Stomach (tissue), 9 donors: Measurements from ENCODE around the gene HNRNPDL. TPM values are rescaled to one million over a fixed set of nuclear protein-coding genes. Genes with fewer than 3 reads are reported as not detected.

Experiments
- DNase-seq, 2 donors: peaks; one replicate each; pipeline versions ENCODE4 v3.0.0 to v3.0.0-alpha.2; 2013 to 2019
- H3K27ac ChIP-seq, 5 donors: fragments of 200-600 bp in 4 of 5; sonication (generic) in 4 of 5; one replicate each; pipeline ENCODE4 v1.5.1; 2013 to 2019; ENCODE audit warnings: mild to moderate bottlenecking in 1 of 5, moderate library complexity in 1 of 5
- H3K27me3 ChIP-seq, 3 donors: fragments of 200-600 bp; sonication (generic); one replicate each; pipeline ENCODE4 v1.5.1; 2017 to 2019; ENCODE audit warnings: mixed run types in 1 of 3
- H3K36me3 ChIP-seq, 4 donors: fragments of 200-600 bp; sonication (generic); 1 replicate in 3 of 4; 2 replicates in 1 of 4; pipeline ENCODE4 v1.5.1; 2016 to 2019
- H3K4me1 ChIP-seq, 4 donors: fragments of 200-600 bp; sonication (generic); one replicate each; pipeline ENCODE4 v1.5.1; 2016 to 2019
- H3K4me3 ChIP-seq, 4 donors: fragments of 200-600 bp; sonication (generic) in 3 of 4; one replicate each; pipeline ENCODE4 v1.5.1; 2016 to 2019; ENCODE audit warnings: mild to moderate bottlenecking in 1 of 4
- H3K9me3 ChIP-seq, 4 donors: fragments of 200-600 bp; sonication (generic); one replicate each; pipeline ENCODE4 v1.5.1; 2016 to 2019
- CTCF ChIP-seq, 7 experiments: fragments of 450-650 bp in 4 of 7; fragments of 200-600 bp in 3 of 7; sonication (generic) in 3 of 7; IDR thresholded peaks; one replicate each; pipeline ENCODE4 v1.5.1; 2016 to 2019; ENCODE audit warnings: antibody characterized with exemption in 7 of 7, control low read depth in 2 of 7, mild to moderate bottlenecking in 1 of 7
- EP300 ChIP-seq: sonication (generic); formaldehyde crosslinking; IDR thresholded peaks from one replicate; pipeline ENCODE4 v1.6.1; 2017; ENCODE audit warnings: antibody characterized with exemption
- POLR2A ChIP-seq, 4 donors: fragments of 450-650 bp; IDR thresholded peaks; one replicate each; pipeline ENCODE4 v1.6.1; 2016; ENCODE audit warnings: antibody characterized with exemption in 4 of 4, control low read depth in 2 of 4, mild to moderate bottlenecking in 1 of 4, moderate library complexity in 1 of 4
- POLR2AphosphoS5 ChIP-seq, 3 donors: sonication (generic); formaldehyde crosslinking; IDR thresholded peaks; one replicate each; pipeline ENCODE4 v1.6.1; 2016; ENCODE audit warnings: antibody characterized with exemption in 3 of 3
- WGBS, 5 donors: extraction: QIAGEN DNeasy Blood & Tissue Kit in 3 of 5; methylation state at CpG; one replicate each; pipeline versions ENCODE4 v1.1.5 to v1.1.7; 2013 to 2018; 5-methylcytosine and 5-hydroxymethylcytosine counted together
- intact Hi-C: fragments of 100-400 bp; cut with DNase I; formaldehyde crosslinking; loops from one replicate; pipeline ENCODE4 v1.15.1; 2023; ENCODE audit warnings: low total_unique reads
- polyA plus RNA-seq, 3 donors: library from polyadenylated mRNA; stranded (reverse); fragments of 200-250 nt; gene quantifications; one replicate each; pipeline ENCODE4 v1.2.3, GENCODE V29; 2013
- total RNA-seq, 5 donors: library from RNA; depleted of rRNA; stranded (reverse); fragments of >200 nt; gene quantifications; one replicate each; pipeline versions ENCODE4 v1.1.0 to v1.2.3, GENCODE V29; 2014 to 2016
- donor health status: healthy with polysubstance abuse.
- donor health status: Bipolar disorder and iron deficiency.
- donor health status: healthy.

The HNRNPDL gene
- total and polyA plus RNA-seq, 8 donors = 71.8 to 456 (median 138) TPM

DNA sequence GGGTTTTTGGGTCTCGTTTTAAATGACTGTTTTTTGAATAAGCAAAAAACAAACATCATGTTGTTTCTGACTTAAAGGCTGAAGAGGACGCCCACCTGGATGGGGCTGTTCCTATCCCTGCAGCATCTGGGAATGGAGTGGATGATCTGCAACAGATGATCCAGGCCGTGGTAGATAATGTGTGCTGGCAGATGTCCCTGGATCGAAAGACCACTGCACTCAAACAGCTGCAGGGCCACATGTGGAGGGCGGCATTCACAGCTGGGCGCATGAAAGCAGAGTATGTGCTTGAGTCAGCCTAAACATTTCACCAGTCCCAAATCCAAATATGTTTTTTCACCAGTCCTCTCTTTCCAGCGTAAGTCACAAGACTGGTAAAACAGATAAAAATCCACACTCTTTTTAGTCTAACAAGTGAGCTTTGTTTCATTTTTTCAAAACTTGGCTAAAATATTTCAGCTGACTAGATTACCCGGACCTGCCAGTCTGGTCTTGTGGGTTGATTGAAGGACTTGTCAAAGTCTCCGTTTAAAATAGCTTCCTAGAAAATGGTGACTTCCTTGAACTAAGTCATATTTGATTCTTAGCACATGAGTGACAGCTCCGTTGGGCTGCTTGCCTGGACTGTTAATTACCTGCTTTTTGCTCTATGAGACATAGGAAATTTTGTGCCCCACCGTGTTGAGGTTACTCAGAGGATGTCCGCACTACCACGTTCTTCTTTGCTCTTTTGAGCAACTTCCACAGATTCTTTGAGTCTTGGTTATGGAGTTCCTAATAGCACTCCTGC lies 20.9 kb upstream of the HNRNPDL start:
- intact Hi-C loops = no loop called here
- TF ChIP-seq EP300 (no peak), CTCF (IDR thresholded peaks at IDR 0.05) (no peak), POLR2AphosphoS5 (IDR thresholded peaks at IDR 0.05) (no peak), POLR2A (IDR thresholded peaks at IDR 0.05) (no peak)
- no peaks in the 10 kb centered on the region for H3K4me1 ChIP-seq
- peaks cover 9 to 80% (median 71%) of the 10 kb centered on the region in 4 donors for H3K36me3 ChIP-seq
- H3K9me3 ChIP-seq = no peaks in the 10 kb centered on the region
- no peaks in the 10 kb centered on the region for H3K27me3 ChIP-seq
- H3K4me3 ChIP-seq = no peak overlapping the region
- DNase-seq = no peak
- 72 to 79% (median 76%) methylated on average over 13 of the region's 13 CpGs for WGBS, 5 donors
- no peak overlapping the region for H3K27ac ChIP-seq

- WGBS, 5 donors = 54 to 79% (median 59%) methylated on average over 1 of the region's 1 CpG
- peaks cover 9 to 51% (median 49%) of the 10 kb centered on the region in 4 donors for H3K36me3 ChIP-seq
- no peaks in the 10 kb centered on the region for H3K27me3 ChIP-seq
- no peak overlapping the region for H3K27ac ChIP-seq
- H3K9me3 ChIP-seq = no peaks in the 10 kb centered on the region
- H3K4me1 ChIP-seq = no peaks in the 10 kb centered on the region
- DNase-seq = no peak
- intact Hi-C loops = no loop called here
- H3K4me3 ChIP-seq = no peak overlapping the region
- TF ChIP-seq POLR2A (IDR thresholded peaks at IDR 0.05) (no peak), CTCF (IDR thresholded peaks at IDR 0.05) (no peak), EP300 (no peak), POLR2AphosphoS5 (IDR thresholded peaks at IDR 0.05) (no peak)
Measured at GRCh38 chr4:82447886-82448285, 17.6 kb upstream of the HNRNPDL start.

DNA sequence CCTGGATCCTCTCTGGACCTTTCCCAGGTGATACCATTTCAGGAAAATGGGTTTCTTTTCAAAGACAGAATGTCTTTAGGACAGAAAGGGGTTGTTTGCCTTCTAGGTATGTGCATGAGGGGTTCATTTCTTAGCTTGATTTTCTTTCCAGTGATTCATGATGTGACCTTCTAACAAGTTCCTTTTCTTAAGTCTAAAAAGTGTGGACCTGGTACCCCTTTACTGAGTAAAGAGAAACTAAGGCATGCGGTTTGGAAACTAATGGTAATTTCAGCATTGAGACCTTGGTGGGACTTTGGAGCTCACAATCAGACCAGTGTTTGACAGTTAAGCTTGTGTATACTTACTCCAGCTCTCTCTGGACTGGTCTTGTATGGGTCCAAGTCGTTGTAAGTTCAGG lies 8.8 kb upstream of the HNRNPDL start:
- intact Hi-C loops = no loop called here
- DNase-seq = no peak
- TF ChIP-seq POLR2A (IDR thresholded peaks at IDR 0.05) = no peak
- no peak for TF ChIP-seq POLR2AphosphoS5 (IDR thresholded peaks at IDR 0.05)
- no peak for TF ChIP-seq EP300
- TF ChIP-seq CTCF (IDR thresholded peaks at IDR 0.05) = no peak
- 62 to 81% (median 69%) methylated on average over 2 of the region's 2 CpGs for WGBS, 5 donors
- no peak overlapping the region for H3K27ac ChIP-seq
- H3K27me3 ChIP-seq = no peaks in the 10 kb centered on the region
- H3K4me3 ChIP-seq = no peak overlapping the region
- no peaks in the 10 kb centered on the region for H3K9me3 ChIP-seq
- peaks cover 0 to 14% (median 3%) of the 10 kb centered on the region in 4 donors for H3K4me1 ChIP-seq
- H3K36me3 ChIP-seq = peaks cover 0 to 7% (median 3%) of the 10 kb centered on the region in 4 donors

- no peaks in the 10 kb centered on the region for H3K9me3 ChIP-seq
- DNase-seq = no peak
- H3K36me3 ChIP-seq = peaks cover 0 to 4% (median 0%) of the 10 kb centered on the region in 4 donors
- TF ChIP-seq POLR2AphosphoS5 (IDR thresholded peaks at IDR 0.05) (no peak), CTCF (IDR thresholded peaks at IDR 0.05) (no peak), POLR2A (IDR thresholded peaks at IDR 0.05) (no peak), EP300 (no peak)
- no peak overlapping the region for H3K27ac ChIP-seq
- intact Hi-C loops = no loop called here
- WGBS, 5 donors = 84 to 91% (median 88%) methylated on average over 4 of the region's 4 CpGs
- H3K4me1 ChIP-seq = peaks cover 0 to 30% (median 10%) of the 10 kb centered on the region in 4 donors
- H3K27me3 ChIP-seq = no peaks in the 10 kb centered on the region
- no peak overlapping the region for H3K4me3 ChIP-seq
Measured at GRCh38 chr4:82437285-82438005, 7.2 kb upstream of the HNRNPDL start.
